ENCODE results near the gene SRMS.
A peak's percentile ranks its signal among the peaks of the same experiment; 100 is the strongest.

SRMS gene

DNA sequence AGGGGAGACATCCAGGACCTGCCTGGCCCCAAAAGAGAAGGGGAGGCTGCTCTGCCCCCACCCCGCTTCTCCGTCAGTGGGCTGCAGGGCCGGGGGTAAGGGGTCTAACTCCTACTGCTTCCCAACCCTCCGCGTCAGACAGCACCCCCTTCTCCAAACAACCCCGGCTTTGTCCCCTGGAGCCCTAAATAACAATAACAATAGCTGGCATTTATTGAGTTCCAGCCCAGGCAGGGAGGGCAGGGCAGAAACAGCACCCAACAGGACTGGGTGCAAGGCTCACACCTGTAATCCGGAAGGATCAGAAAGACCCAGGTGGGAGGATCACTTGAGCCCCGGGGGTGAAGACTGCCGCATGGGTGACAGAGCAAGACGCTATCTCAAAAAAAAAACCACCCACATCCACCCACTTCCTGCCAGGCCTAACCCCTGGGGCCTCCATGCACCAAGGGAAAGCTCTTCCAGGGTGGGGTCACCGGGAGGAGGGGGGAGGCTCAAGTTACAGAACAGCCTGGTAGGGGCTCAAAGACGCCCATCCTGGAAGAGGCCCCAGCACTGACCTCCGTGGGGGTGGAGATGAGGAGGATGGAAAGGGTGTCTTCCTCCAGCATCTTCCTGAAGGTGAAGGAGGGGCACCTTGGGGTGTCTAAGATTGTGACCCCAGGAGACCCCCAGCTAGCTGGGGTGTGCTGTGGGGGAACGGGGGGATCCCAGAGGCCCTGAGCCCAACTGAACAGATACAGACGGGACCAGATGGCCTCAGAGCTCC lies 5.1 kb upstream of the SRMS start:
- Histone ChIP-seq H3K27me3 (replicated peaks; ENCODE audit: control insufficient read depth, insufficient read depth, low read length, poor library complexity, severe bottlenecking) (peaks cover 3% of the 10 kb centered on the region), H3K27ac (ENCODE audit: insufficient read depth, low read length, poor library complexity, severe bottlenecking) (peak overlapping the region; percentile 74), H3K4me3 (ENCODE audit: insufficient read depth, low read depth, low read length, poor library complexity, severe bottlenecking) (no peak overlapping the region), H3K4me1 (ENCODE audit: control insufficient read depth, insufficient read depth, low read length, poor library complexity, severe bottlenecking) (peaks cover 16% of the 10 kb centered on the region), H3K36me3 (ENCODE audit: control insufficient read depth, insufficient read depth, low read length) (no peaks in the 10 kb centered on the region), H3K9me3 (ENCODE audit: control insufficient read depth, low read length) (no peaks in the 10 kb centered on the region)
- DNase-seq: peak; percentile 39 to 54 (median 48)

DNA sequence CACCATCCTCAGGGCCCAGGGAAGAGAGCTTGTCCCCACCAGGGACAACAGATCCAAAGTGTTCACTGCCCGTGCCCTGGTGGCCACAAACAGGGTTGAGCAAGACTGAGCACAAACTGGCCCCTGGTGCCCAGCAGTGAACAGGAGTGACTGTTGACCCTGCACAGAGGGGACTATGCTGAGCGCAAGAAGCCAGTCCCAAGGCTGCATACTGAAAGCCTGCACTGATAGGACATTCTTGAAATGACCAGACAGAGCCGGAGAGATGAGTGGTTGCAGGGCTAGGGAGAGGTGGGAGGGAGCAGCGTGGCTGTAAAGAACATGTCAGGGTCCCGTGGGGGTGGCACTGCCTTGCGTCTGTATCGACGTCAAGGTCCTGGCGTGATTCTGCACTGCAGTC lies 3.5 kb upstream of the SRMS start:
- Histone ChIP-seq H3K27me3 (replicated peaks; ENCODE audit: control insufficient read depth, insufficient read depth, low read length, poor library complexity, severe bottlenecking) (peaks cover 3% of the 10 kb centered on the region), H3K27ac (ENCODE audit: insufficient read depth, low read length, poor library complexity, severe bottlenecking) (no peak overlapping the region), H3K4me1 (ENCODE audit: control insufficient read depth, insufficient read depth, low read length, poor library complexity, severe bottlenecking) (peaks cover 16% of the 10 kb centered on the region), H3K4me3 (ENCODE audit: insufficient read depth, low read depth, low read length, poor library complexity, severe bottlenecking) (no peak overlapping the region), H3K36me3 (ENCODE audit: control insufficient read depth, insufficient read depth, low read length) (no peaks in the 10 kb centered on the region), H3K9me3 (ENCODE audit: control insufficient read depth, low read length) (no peaks in the 10 kb centered on the region)
- no peak for DNase-seq

DNA sequence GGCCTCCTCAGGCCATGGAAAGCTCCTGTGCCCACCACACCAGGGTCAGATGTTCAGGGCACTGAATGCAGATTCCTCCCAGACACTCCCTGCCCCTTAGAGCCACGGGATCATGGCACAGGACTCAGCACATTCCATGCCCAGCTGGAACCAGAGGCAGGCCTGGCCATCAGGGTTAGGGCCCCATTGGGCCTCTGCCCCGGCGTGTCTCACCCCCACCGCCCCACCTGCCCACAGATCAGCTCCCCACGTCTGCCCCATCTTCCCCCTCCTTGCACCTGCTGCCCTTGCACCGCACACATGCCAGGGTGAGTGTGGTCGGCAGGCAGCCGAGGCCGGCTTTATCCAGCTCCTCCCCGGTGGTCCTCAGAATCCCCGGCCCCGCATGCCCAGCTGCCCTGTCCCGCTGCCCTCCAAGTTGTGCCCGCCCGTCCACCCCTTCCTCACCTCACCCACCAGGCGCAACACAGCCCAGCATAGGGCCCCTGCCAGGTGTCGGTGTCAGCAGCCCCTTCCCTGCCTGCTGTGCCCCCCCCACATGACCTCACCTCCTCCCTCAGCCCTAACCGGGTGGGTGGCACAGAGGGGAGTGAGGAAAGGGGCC lies 2.2 kb upstream of the SRMS start:
- H3K4me1 ChIP-seq (ENCODE audit: control insufficient read depth, insufficient read depth, low read length, poor library complexity, severe bottlenecking): peaks cover 16% of the 10 kb centered on the region
- no peak overlapping the region for H3K27ac ChIP-seq (ENCODE audit: insufficient read depth, low read length, poor library complexity, severe bottlenecking)
- no peak overlapping the region for H3K4me3 ChIP-seq (ENCODE audit: insufficient read depth, low read depth, low read length, poor library complexity, severe bottlenecking)
- H3K27me3 ChIP-seq (replicated peaks; ENCODE audit: control insufficient read depth, insufficient read depth, low read length, poor library complexity, severe bottlenecking): peaks cover 3% of the 10 kb centered on the region
- H3K9me3 ChIP-seq (ENCODE audit: control insufficient read depth, low read length): no peaks in the 10 kb centered on the region
- DNase-seq: no peak
- no peaks in the 10 kb centered on the region for H3K36me3 ChIP-seq (ENCODE audit: control insufficient read depth, insufficient read depth, low read length)

DNA sequence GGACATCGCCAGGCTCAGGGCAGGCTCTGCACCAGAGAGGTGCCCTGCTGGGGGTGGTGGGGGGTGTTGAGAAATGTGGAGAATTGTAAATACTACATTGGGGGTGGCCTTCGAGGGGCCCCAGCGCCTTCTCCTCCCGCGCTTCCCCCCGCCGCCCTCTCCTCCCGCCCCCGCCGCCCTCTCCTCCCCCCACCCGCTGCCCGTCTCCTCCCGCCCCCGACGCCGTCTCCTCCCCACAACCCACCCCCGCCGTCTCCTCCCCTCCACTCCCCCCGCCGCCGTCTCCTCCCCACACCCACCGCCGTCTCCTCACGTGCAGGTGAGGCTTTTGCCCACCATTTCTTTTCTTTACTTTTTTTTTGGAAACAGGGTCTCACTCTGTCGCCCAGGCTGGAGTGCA lies 1.5 kb upstream of the SRMS start:
- H3K9me3 ChIP-seq (ENCODE audit: control insufficient read depth, low read length): no peaks in the 10 kb centered on the region
- no peaks in the 10 kb centered on the region for H3K36me3 ChIP-seq (ENCODE audit: control insufficient read depth, insufficient read depth, low read length)
- no peak overlapping the region for H3K4me3 ChIP-seq (ENCODE audit: insufficient read depth, low read depth, low read length, poor library complexity, severe bottlenecking)
- no peak for DNase-seq
- H3K27me3 ChIP-seq (replicated peaks; ENCODE audit: control insufficient read depth, insufficient read depth, low read length, poor library complexity, severe bottlenecking): peaks cover 3% of the 10 kb centered on the region
- H3K27ac ChIP-seq (ENCODE audit: insufficient read depth, low read length, poor library complexity, severe bottlenecking): no peak overlapping the region
- H3K4me1 ChIP-seq (ENCODE audit: control insufficient read depth, insufficient read depth, low read length, poor library complexity, severe bottlenecking): peaks cover 16% of the 10 kb centered on the region

DNA sequence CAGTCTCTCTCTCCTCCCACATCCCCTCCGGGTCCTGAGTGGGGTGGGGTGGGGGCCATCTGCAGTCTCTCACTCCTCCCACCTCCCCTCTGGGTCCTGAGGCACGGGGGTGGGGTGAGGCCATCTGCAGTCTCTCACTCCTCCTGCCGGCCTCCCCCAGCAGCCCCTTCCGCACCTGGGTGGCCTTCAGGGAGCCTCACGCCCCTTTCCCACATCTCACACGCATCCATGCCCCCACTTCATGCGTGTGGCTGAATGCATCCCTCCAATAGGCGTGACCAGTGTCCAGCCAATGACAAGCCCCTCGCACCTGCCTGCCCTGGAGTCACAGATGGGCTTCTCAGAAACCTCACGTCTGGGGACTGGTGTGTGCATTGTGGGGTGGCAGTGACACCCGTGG lies 993 bp upstream of the SRMS start:
- Histone ChIP-seq H3K27ac (ENCODE audit: insufficient read depth, low read length, poor library complexity, severe bottlenecking) (no peak overlapping the region), H3K9me3 (ENCODE audit: control insufficient read depth, low read length) (no peaks in the 10 kb centered on the region), H3K4me1 (ENCODE audit: control insufficient read depth, insufficient read depth, low read length, poor library complexity, severe bottlenecking) (peaks cover 13% of the 10 kb centered on the region), H3K27me3 (replicated peaks; ENCODE audit: control insufficient read depth, insufficient read depth, low read length, poor library complexity, severe bottlenecking) (peaks cover 3% of the 10 kb centered on the region), H3K4me3 (ENCODE audit: insufficient read depth, low read depth, low read length, poor library complexity, severe bottlenecking) (no peak overlapping the region), H3K36me3 (ENCODE audit: control insufficient read depth, insufficient read depth, low read length) (no peaks in the 10 kb centered on the region)
- no peak for DNase-seq

- no peaks in the 10 kb centered on the region for H3K36me3 ChIP-seq (ENCODE audit: control insufficient read depth, insufficient read depth, low read length)
- H3K27me3 ChIP-seq (replicated peaks; ENCODE audit: control insufficient read depth, insufficient read depth, low read length, poor library complexity, severe bottlenecking): peaks cover 3% of the 10 kb centered on the region
- H3K27ac ChIP-seq (ENCODE audit: insufficient read depth, low read length, poor library complexity, severe bottlenecking): no peak overlapping the region
- H3K9me3 ChIP-seq (ENCODE audit: control insufficient read depth, low read length): no peaks in the 10 kb centered on the region
- no peak for DNase-seq
- H3K4me3 ChIP-seq (ENCODE audit: insufficient read depth, low read depth, low read length, poor library complexity, severe bottlenecking): no peak overlapping the region
- peaks cover 2% of the 10 kb centered on the region for H3K4me1 ChIP-seq (ENCODE audit: control insufficient read depth, insufficient read depth, low read length, poor library complexity, severe bottlenecking)
Measured at GRCh38 chr20:63546956-63547724, 409 bp downstream of the SRMS start.

DNA sequence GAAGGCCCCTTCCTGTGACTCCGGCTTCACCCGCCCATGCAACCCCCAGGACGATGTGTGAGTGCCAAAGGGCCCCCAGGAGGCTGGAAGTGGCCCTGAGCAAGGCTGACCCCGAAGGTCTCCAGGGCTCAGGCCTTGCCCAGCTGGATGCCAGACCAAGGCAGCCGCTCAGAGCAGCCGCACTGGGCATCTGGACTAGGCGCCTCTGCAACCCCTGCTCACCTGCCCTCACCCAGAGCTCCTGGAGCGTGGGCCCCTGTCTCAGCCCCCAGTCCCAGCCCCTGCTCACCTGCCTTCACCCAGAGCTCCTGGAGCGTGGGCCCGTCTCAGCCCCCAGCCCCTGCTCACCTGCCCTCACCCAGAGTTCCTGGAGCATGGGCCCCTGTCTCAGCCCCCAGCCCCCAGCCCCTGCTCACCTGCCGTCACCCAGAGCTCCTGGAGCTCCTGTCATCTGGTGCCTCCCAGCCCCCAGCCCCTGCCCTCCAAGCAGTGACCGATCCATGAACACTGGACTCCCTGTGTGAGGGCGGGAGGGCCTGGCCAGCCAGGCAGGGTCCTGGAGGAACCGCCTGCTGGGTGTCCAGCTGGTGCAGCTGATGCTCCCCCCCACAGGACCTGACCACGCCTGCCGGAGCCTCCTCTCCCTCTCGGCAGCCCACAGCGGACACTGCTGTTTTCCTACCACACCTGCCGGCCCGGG lies 1.1 kb downstream of the SRMS start:
- H3K9me3 ChIP-seq (ENCODE audit: control insufficient read depth, low read length): no peaks in the 10 kb centered on the region
- H3K27ac ChIP-seq (ENCODE audit: insufficient read depth, low read length, poor library complexity, severe bottlenecking): no peak overlapping the region
- H3K4me3 ChIP-seq (ENCODE audit: insufficient read depth, low read depth, low read length, poor library complexity, severe bottlenecking): no peak overlapping the region
- H3K4me1 ChIP-seq (ENCODE audit: control insufficient read depth, insufficient read depth, low read length, poor library complexity, severe bottlenecking): no peaks in the 10 kb centered on the region
- no peak for DNase-seq
- H3K27me3 ChIP-seq (replicated peaks; ENCODE audit: control insufficient read depth, insufficient read depth, low read length, poor library complexity, severe bottlenecking): peaks cover 3% of the 10 kb centered on the region
- H3K36me3 ChIP-seq (ENCODE audit: control insufficient read depth, insufficient read depth, low read length): no peaks in the 10 kb centered on the region

DNA sequence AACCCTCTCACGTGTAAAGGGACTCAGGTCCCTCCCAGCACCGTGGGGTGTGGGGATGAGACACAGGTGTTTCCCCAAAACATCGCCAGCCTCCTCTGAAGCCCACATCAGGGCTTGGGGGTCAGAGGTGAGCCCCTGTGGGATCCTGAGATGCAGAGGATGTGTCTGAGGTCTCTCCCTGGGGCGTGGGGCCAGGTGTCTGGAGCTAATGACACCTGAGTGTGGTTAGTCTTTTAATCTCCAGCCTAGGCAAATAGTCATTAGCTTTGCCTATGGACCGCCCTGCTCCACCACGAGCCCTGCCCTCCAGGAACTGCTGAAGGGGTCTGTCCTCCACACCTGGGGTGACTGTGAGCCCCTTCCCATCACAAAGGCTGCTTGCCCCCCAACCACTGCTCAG lies 1.7 kb downstream of the SRMS start:
- Histone ChIP-seq H3K36me3 (ENCODE audit: control insufficient read depth, insufficient read depth, low read length) (no peaks in the 10 kb centered on the region), H3K27ac (ENCODE audit: insufficient read depth, low read length, poor library complexity, severe bottlenecking) (no peak overlapping the region), H3K9me3 (ENCODE audit: control insufficient read depth, low read length) (no peaks in the 10 kb centered on the region), H3K4me3 (ENCODE audit: insufficient read depth, low read depth, low read length, poor library complexity, severe bottlenecking) (no peak overlapping the region), H3K4me1 (ENCODE audit: control insufficient read depth, insufficient read depth, low read length, poor library complexity, severe bottlenecking) (no peaks in the 10 kb centered on the region), H3K27me3 (replicated peaks; ENCODE audit: control insufficient read depth, insufficient read depth, low read length, poor library complexity, severe bottlenecking) (peaks cover 3% of the 10 kb centered on the region)
- DNase-seq: no peak

DNA sequence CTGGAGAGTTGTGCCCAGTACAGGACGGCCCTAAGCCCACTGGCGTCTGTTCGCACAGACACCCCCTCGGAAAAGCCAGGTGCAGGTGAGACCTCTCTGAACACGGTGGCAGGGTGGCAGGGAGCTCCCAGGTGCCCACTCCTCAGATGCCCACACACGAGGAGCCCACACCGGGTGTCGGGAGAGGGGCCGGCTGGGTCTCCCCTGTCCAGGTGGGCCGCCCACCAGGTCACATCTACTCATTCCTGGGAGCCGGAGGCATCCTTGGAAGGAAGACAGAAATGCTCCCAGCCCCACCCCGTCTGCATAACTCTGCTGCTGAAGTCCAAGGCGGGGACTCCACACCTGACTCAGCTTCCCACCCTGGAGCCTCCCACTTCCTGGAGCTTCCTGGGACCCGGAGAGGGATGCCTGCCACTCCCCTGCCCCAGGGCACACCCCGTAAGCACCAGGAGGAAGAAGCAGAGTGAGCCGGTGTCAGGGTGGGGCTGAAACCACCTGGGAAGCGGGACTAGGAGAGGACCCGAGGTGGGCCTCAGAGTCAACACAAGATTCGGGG lies 2.5 kb downstream of the SRMS start:
- H3K9me3 ChIP-seq (ENCODE audit: control insufficient read depth, low read length): no peaks in the 10 kb centered on the region

More for the DNA sequence above, 2.5 kb downstream of the SRMS start:
- DNase-seq: no peak
- Histone ChIP-seq H3K4me3 (ENCODE audit: insufficient read depth, low read depth, low read length, poor library complexity, severe bottlenecking) (no peak overlapping the region), H3K27me3 (replicated peaks; ENCODE audit: control insufficient read depth, insufficient read depth, low read length, poor library complexity, severe bottlenecking) (peaks cover 2% of the 10 kb centered on the region), H3K36me3 (ENCODE audit: control insufficient read depth, insufficient read depth, low read length) (no peaks in the 10 kb centered on the region), H3K27ac (ENCODE audit: insufficient read depth, low read length, poor library complexity, severe bottlenecking) (no peak overlapping the region), H3K4me1 (ENCODE audit: control insufficient read depth, insufficient read depth, low read length, poor library complexity, severe bottlenecking) (no peaks in the 10 kb centered on the region)

Data from effector memory CD4-positive, alpha-beta T cell (primary cell).